ENCODE measurements around the gene CNTNAP2. TPM values are rescaled to one million over a fixed set of nuclear protein-coding genes. Genes with fewer than 3 reads are reported as not detected.
A peak's percentile ranks its signal among the peaks of the same experiment; 100 is the strongest.

CNTNAP2 gene
- total and polyA plus RNA-seq, 12 donors: 0.07 to 0.77 (median 0.24) TPM

- Histone ChIP-seq H3K4me1 (peaks cover 0 to 8% (median 0%) of the 10 kb centered on the region in 9 donors), H3K9me3 (no peaks in the 10 kb centered on the region), H3K27me3 (peaks cover 0 to 28% (median 14%) of the 10 kb centered on the region in 7 donors), H3K4me3 (no peak overlapping the region), H3K36me3 (no peaks in the 10 kb centered on the region), H3K27ac (no peak overlapping the region)
- TF ChIP-seq, protein P1, sequence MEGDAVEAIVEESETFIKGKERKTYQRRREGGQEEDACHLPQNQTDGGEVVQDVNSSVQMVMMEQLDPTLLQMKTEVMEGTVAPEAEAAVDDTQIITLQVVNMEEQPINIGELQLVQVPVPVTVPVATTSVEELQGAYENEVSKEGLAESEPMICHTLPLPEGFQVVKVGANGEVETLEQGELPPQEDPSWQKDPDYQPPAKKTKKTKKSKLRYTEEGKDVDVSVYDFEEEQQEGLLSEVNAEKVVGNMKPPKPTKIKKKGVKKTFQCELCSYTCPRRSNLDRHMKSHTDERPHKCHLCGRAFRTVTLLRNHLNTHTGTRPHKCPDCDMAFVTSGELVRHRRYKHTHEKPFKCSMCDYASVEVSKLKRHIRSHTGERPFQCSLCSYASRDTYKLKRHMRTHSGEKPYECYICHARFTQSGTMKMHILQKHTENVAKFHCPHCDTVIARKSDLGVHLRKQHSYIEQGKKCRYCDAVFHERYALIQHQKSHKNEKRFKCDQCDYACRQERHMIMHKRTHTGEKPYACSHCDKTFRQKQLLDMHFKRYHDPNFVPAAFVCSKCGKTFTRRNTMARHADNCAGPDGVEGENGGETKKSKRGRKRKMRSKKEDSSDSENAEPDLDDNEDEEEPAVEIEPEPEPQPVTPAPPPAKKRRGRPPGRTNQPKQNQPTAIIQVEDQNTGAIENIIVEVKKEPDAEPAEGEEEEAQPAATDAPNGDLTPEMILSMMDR (IDR thresholded peaks at IDR 0.05): no peak
- ATAC-seq (no peak), DNase-seq (no peak)
- intact Hi-C loops (cut with DNase I): no loop called here
Observed at GRCh38 chr7:148180075-148180474, 2063.5 kb downstream of the CNTNAP2 start.

DNA sequence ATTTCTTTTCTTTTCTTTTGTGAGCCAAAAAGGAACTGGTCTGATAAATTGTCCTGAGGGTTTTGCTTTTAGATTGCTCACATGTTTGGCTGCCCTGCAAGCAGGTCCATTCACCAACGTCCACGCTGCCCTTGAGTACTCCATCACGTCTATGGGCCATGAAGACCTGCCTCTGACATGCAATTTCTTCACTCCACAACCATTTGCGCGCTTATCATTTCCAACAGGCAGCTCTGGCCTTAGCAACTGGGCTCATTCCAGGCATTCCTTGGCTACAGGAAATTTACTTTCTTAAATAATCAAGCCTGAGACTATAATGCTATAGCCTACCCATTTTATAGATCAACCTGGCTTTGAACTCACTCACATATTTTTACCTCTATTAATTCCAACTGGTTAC, 2065.7 kb downstream of the CNTNAP2 start:
- no peak for DNase-seq
- 18 to 21% methylated on average over 5 of the region's 5 CpGs for WGBS, 2 donors
- H3K27ac ChIP-seq: no peak overlapping the region
- intact Hi-C loops (cut with DNase I): no loop called here
- H3K27me3 ChIP-seq: peaks cover 0 to 21% (median 7%) of the 10 kb centered on the region in 7 donors
- H3K4me1 ChIP-seq: peaks cover 0 to 12% (median 0%) of the 10 kb centered on the region in 9 donors
- peak in 1 of 8 donors; percentile 71 for ATAC-seq
- H3K4me3 ChIP-seq: no peak overlapping the region
- no peaks in the 10 kb centered on the region for H3K36me3 ChIP-seq
- no peaks in the 10 kb centered on the region for H3K9me3 ChIP-seq
- TF ChIP-seq, protein P1 (IDR thresholded peaks at IDR 0.05): no peak

DNA sequence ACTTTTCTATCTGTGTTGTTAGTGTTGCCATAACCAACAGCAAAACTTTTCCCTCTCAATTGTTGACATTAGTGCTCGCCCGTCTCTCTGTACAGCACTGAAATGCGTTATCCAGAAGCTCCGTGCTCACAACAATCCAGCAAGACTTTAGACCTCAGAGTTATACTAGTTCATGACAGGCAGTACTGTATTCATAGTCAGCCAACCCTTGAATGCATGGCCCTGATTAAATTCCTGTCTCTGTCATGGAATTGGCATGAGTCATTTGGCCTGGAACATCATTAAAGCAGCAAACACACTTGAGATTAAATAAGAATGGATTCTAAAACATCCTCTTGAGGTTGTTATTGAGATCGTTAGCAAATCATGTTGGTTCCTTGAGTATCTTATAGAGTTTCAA, 2068.4 kb downstream of the CNTNAP2 start:
- Histone ChIP-seq H3K4me3 (no peak overlapping the region), H3K9me3 (no peaks in the 10 kb centered on the region), H3K27ac (no peak overlapping the region), H3K27me3 (peaks cover 0 to 15% (median 4%) of the 10 kb centered on the region in 7 donors), H3K36me3 (no peaks in the 10 kb centered on the region), H3K4me1 (peaks cover 0 to 12% (median 0%) of the 10 kb centered on the region in 9 donors)
- ATAC-seq (peak in 3 of 8 donors; percentile 68 to 86 (median 84)), DNase-seq (no peak)
- 12 to 17% methylated on average over 5 of the region's 5 CpGs for WGBS, 2 donors
- TF ChIP-seq, protein P1 (IDR thresholded peaks at IDR 0.05): no peak
- intact Hi-C loops (cut with DNase I): no loop called here

DNA sequence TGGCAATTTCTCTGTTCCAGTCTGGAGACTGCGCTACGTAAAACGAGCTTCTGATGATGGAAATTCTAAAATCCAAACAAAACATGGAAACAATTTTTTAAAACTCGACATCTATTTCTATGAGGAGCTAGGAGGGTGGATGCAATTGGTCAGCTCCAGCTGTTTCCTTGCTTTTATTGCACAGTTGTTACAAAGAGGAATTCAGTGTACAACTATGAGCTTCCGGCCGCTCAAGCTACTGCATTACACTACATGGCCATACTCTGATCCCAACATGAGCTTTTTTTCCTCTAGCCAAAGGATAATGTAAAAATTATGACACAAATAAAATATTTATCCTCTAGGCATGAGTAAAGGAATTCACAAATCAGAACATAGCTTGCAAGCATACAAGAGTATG, 2070.9 kb downstream of the CNTNAP2 start:
- Histone ChIP-seq H3K4me1 (peaks cover 0 to 12% (median 0%) of the 10 kb centered on the region in 9 donors), H3K4me3 (no peak overlapping the region), H3K36me3 (no peaks in the 10 kb centered on the region), H3K27ac (no peak overlapping the region), H3K27me3 (peaks cover 0 to 6% (median 0%) of the 10 kb centered on the region in 7 donors), H3K9me3 (no peaks in the 10 kb centered on the region)
- DNase-seq: no peak
- no peak for ATAC-seq
- intact Hi-C loops (cut with DNase I): no loop called here
- TF ChIP-seq, protein P1 (IDR thresholded peaks at IDR 0.05): no peak
- WGBS, 2 donors: 66 to 75% methylated on average over 6 of the region's 6 CpGs

Measured in heart right ventricle (tissue), 16 donors.